Neuronal stem cell (in vitro differentiated cells): Measurements from ENCODE around the gene NSUN3.

ENCODE experiments used
- DNase-seq: peaks from one replicate; pipeline ENCODE4 v3.0.0-alpha.2; 2013; ENCODE audit warnings: low spot score
- H2AFZ ChIP-seq: one replicate; pipeline ENCODE4 v1.6.1; 2013; ENCODE audit warnings: mild to moderate bottlenecking, low read length, inconsistent platforms
- H2AK5ac ChIP-seq: 2 replicates; pipeline ENCODE4 v1.6.1; 2013; ENCODE audit warnings: low read depth, mild to moderate bottlenecking, inconsistent platforms, low read length, moderate library complexity, mixed read lengths
- H2BK120ac ChIP-seq: 2 replicates; pipeline ENCODE4 v1.6.1; 2013; ENCODE audit warnings: low read depth, mild to moderate bottlenecking, inconsistent platforms, low read length, moderate library complexity, mixed read lengths
- H2BK12ac ChIP-seq: one replicate; pipeline ENCODE4 v1.6.1; 2013; ENCODE audit warnings: low read length, inconsistent platforms
- H2BK15ac ChIP-seq: 2 replicates; pipeline ENCODE4 v1.6.1; 2013; ENCODE audit warnings: mild to moderate bottlenecking, low read length, inconsistent platforms, mixed read lengths
- H2BK5ac ChIP-seq: one replicate; pipeline ENCODE4 v1.6.1; 2013; ENCODE audit warnings: inconsistent platforms, mild to moderate bottlenecking, low read length, moderate library complexity
- H3K14ac ChIP-seq: one replicate; pipeline ENCODE4 v1.6.1; 2013; ENCODE audit warnings: low read length, inconsistent platforms
- H3K18ac ChIP-seq: 2 replicates; pipeline ENCODE4 v1.6.1; 2013; ENCODE audit warnings: low read length, inconsistent platforms
- H3K23ac ChIP-seq: 2 replicates; pipeline ENCODE4 v1.6.1; 2013; ENCODE audit warnings: low read depth, mild to moderate bottlenecking, mixed read lengths, low read length, inconsistent platforms; ENCODE audit not compliant: poor library complexity
- H3K27ac ChIP-seq: replicated peaks from 3 replicates; pipeline ENCODE4 v1.5.1; 2013; ENCODE audit warnings: low read length, inconsistent platforms
- H3K27me3 ChIP-seq, 3 experiments: 2 replicates each; pipeline ENCODE4 v1.6.1; 2013; ENCODE audit warnings: low read length in 3 of 3, mild to moderate bottlenecking in 2 of 3, inconsistent platforms in 1 of 3, low read depth in 1 of 3, mixed read lengths in 1 of 3, moderate library complexity in 1 of 3; ENCODE audit not compliant: control insufficient read depth in 3 of 3, insufficient read depth in 3 of 3
- H3K36me3 ChIP-seq, 2 donors: replicated peaks in 1 of 2; 2 replicates each; pipeline ENCODE4 v1.6.1; 2013; ENCODE audit warnings: low read length in 2 of 2; ENCODE audit not compliant: control insufficient read depth in 2 of 2, insufficient read depth in 2 of 2
- H3K4ac ChIP-seq: 2 replicates; pipeline ENCODE4 v1.6.1; 2013; ENCODE audit warnings: inconsistent platforms, mild to moderate bottlenecking, low read length, moderate library complexity
- H3K4me1 ChIP-seq, 2 donors: 1 replicate in 1 of 2; 2 replicates in 1 of 2; pipeline ENCODE4 v1.6.1; 2013; ENCODE audit warnings: low read length in 2 of 2, low read depth in 1 of 2; ENCODE audit not compliant: control insufficient read depth in 2 of 2, insufficient read depth in 1 of 2
- H3K4me2 ChIP-seq: one replicate; pipeline ENCODE4 v1.6.1; 2013; ENCODE audit warnings: mild to moderate bottlenecking, low read length, inconsistent platforms; ENCODE audit not compliant: insufficient read depth, poor library complexity, severe bottlenecking
- H3K4me3 ChIP-seq, 2 donors: 2 replicates each; pipeline ENCODE4 v1.5.1; 2013; ENCODE audit warnings: low read length in 2 of 2, mild to moderate bottlenecking in 2 of 2, inconsistent platforms in 1 of 2, moderate library complexity in 1 of 2
- H3K79me1 ChIP-seq: one replicate; pipeline ENCODE4 v1.6.1; 2013; ENCODE audit warnings: low read depth, mild to moderate bottlenecking, inconsistent platforms, low read length, moderate library complexity
- H3K9ac ChIP-seq: one replicate; pipeline ENCODE4 v1.6.1; 2013; ENCODE audit warnings: mild to moderate bottlenecking, low read depth, low read length, inconsistent platforms; ENCODE audit not compliant: poor library complexity
- H3K9me3 ChIP-seq, 2 donors: replicated peaks in 1 of 2; 2 replicates each; pipeline versions ENCODE3 to v1.6.1; 2013; ENCODE audit warnings: low read length in 2 of 2, mild to moderate bottlenecking in 2 of 2, inconsistent platforms in 1 of 2, low read depth in 1 of 2, mixed read lengths in 1 of 2, moderate library complexity in 1 of 2; ENCODE audit not compliant: control insufficient read depth in 2 of 2, insufficient read depth in 1 of 2
- H4K8ac ChIP-seq: one replicate; pipeline ENCODE4 v1.6.1; 2013; ENCODE audit warnings: low read depth, mild to moderate bottlenecking, inconsistent platforms, low read length, moderate library complexity
- H4K91ac ChIP-seq: one replicate; pipeline ENCODE4 v1.6.1; 2013; ENCODE audit warnings: low read length, low read depth, mild to moderate bottlenecking, inconsistent platforms; ENCODE audit not compliant: poor library complexity
- WGBS, 2 donors: extraction: QIAGEN DNeasy Blood & Tissue Kit; methylation state at CpG; one replicate each; pipeline ENCODE4 v1.1.7; 2013; ENCODE audit warnings: missing lambda C conversion rate in 2 of 2, mixed read lengths in 1 of 2; ENCODE audit not compliant: insufficient read length in 2 of 2, insufficient replicate concordance in 1 of 2; ENCODE audit errors: extremely low coverage in 2 of 2; 5-methylcytosine and 5-hydroxymethylcytosine counted together

The NSUN3 gene

DNA sequence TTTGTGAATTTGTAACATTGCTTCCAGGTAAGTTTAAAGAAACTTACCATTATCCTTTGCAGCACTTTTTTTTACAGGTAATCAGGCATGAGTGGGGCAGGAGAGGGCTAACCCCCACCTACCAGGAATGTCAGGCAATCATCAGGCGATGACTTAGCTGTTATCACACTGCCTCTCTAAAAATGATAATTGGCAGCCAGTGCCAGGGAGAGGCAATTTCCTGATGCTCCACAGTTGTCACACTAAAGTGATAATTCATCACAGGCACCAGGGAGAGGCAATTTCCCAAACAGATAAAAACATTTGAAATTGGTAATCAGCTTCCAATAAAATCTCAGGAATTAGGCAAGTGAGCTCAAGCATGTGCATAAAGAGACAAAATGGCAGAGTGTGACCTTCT lies 26.3 kb downstream of the NSUN3 start:
- Histone ChIP-seq H3K4ac (no peak overlapping the region), H4K91ac (no peak overlapping the region), H2BK5ac (no peak overlapping the region), H4K8ac (no peak overlapping the region), H2BK120ac (no peak overlapping the region), H3K36me3 (peaks cover 3 to 58% of the 10 kb centered on the region in 2 donors), H3K18ac (no peak overlapping the region), H3K23ac (no peak overlapping the region), H3K4me1 (no peaks in the 10 kb centered on the region), H3K9ac (no peak overlapping the region), H3K14ac (no peak overlapping the region), H3K4me3 (no peak overlapping the region), H3K27ac (no peak overlapping the region), H2AFZ (no peak overlapping the region), H3K4me2 (no peak overlapping the region), H3K27me3 (no peaks in the 10 kb centered on the region), H3K9me3 (no peaks in the 10 kb centered on the region), H2AK5ac (no peak overlapping the region), H2BK15ac (no peak overlapping the region), H3K79me1 (no peaks in the 10 kb centered on the region), H2BK12ac (no peak overlapping the region)
- DNase-seq: no peak
- whole genome bisulfite sequencing, 2 donors: no CpG with 5 or more reads among the region's 1 CpG

DNA sequence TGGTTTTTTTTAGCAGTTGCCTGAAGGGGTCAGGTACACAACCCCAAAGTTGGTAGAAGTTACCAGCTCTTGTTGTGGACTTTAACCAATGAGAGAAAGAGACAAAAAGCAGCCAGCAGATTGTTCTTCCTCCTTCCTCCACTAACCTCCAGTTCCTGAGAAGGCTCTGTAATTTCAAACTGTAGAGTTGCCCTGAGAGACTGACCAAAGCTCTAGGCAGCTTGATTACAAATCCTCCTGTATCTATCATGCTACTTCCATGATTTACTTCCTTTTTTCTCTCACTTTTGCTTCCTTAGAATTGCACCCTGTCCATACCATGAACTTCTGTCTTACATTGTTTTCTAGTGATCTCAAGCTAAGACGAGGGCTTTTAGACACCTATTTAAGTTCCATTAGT lies 29.2 kb downstream of the NSUN3 start:
- H3K27me3 ChIP-seq: no peaks in the 10 kb centered on the region
- no peak for DNase-seq
- no peak overlapping the region for H3K23ac ChIP-seq
- no peak overlapping the region for H2BK15ac ChIP-seq
- no peak overlapping the region for H3K4me3 ChIP-seq
- H4K91ac ChIP-seq: no peak overlapping the region
- no peak overlapping the region for H2BK120ac ChIP-seq
- no peak overlapping the region for H3K4ac ChIP-seq
- no peaks in the 10 kb centered on the region for H3K9me3 ChIP-seq
- no peak overlapping the region for H3K4me2 ChIP-seq
- no CpG with 5 or more reads among the region's 1 CpG for WGBS, 2 donors
- H4K8ac ChIP-seq: no peak overlapping the region
- H3K14ac ChIP-seq: no peak overlapping the region
- H3K27ac ChIP-seq: no peak overlapping the region
- H3K9ac ChIP-seq: no peak overlapping the region
- no peak overlapping the region for H3K18ac ChIP-seq
- H2AFZ ChIP-seq: no peak overlapping the region
- no peaks in the 10 kb centered on the region for H3K4me1 ChIP-seq
- no peaks in the 10 kb centered on the region for H3K79me1 ChIP-seq
- H2BK5ac ChIP-seq: no peak overlapping the region
- H2BK12ac ChIP-seq: no peak overlapping the region
- H2AK5ac ChIP-seq: no peak overlapping the region
- H3K36me3 ChIP-seq: peaks cover 3 to 58% of the 10 kb centered on the region in 2 donors

DNA sequence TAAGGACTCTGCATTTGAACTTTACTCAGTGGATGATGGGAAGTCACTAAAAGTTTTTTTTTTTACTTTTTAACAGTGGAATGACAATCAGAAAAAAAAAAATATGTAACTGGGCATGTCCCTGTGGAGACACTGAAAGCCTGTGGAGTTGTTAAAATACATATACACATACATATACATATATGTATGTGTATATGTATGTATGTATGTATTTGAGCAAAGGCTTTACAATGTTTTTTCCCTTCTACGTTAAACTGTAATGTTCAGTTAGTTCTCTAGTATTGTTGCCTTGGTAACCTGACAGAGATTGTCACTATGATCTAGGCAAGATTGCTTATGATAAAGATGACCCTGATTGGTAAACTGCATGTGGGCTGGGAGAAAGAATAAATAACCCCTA lies 30.3 kb downstream of the NSUN3 start:
- H3K4me1 ChIP-seq: no peaks in the 10 kb centered on the region
- no peak overlapping the region for H3K4me3 ChIP-seq
- H2BK5ac ChIP-seq: no peak overlapping the region
- H3K18ac ChIP-seq: no peak overlapping the region
- no peak overlapping the region for H3K27ac ChIP-seq
- H3K23ac ChIP-seq: no peak overlapping the region
- H3K79me1 ChIP-seq: no peaks in the 10 kb centered on the region
- H3K36me3 ChIP-seq: peaks cover 3 to 64% of the 10 kb centered on the region in 2 donors
- H2BK15ac ChIP-seq: no peak overlapping the region
- H3K9me3 ChIP-seq: no peaks in the 10 kb centered on the region
- H3K27me3 ChIP-seq: no peaks in the 10 kb centered on the region
- DNase-seq: no peak
- no peak overlapping the region for H2AK5ac ChIP-seq
- no peak overlapping the region for H3K14ac ChIP-seq
- H2BK12ac ChIP-seq: no peak overlapping the region
- H3K9ac ChIP-seq: no peak overlapping the region
- H3K4ac ChIP-seq: no peak overlapping the region
- H2AFZ ChIP-seq: no peak overlapping the region
- no peak overlapping the region for H2BK120ac ChIP-seq
- H3K4me2 ChIP-seq: no peak overlapping the region
- WGBS, 2 donors: no CpG with 5 or more reads among the region's 1 CpG
- no peak overlapping the region for H4K91ac ChIP-seq
- H4K8ac ChIP-seq: no peak overlapping the region

DNA sequence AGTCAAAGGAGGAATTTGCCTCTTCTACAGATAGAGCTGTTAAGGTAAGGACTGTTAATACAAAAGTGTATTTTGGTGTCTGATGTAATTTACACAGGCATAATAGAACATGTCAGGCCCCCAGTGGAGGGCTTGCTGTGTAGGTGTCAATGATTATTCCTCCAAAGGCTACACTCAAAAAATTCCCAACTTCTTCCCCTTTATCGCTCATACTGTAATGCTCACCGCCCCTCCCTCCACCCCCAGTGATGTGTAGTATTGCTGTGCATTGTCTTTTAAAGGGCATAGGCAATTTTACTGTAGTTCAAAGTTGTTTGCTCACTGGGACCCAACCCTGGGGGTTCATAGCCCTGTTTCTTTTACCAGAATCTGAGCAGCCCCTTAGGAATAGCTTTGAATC lies 32.2 kb downstream of the NSUN3 start:
- WGBS, 2 donors: no CpG with 5 or more reads among the region's 2 CpGs
- H3K79me1 ChIP-seq: peaks cover 2% of the 10 kb centered on the region
- peaks cover 2 to 75% of the 10 kb centered on the region in 2 donors for H3K36me3 ChIP-seq
- H3K27me3 ChIP-seq: no peaks in the 10 kb centered on the region
- H3K18ac ChIP-seq: no peak overlapping the region
- no peak overlapping the region for H2BK12ac ChIP-seq
- no peak overlapping the region for H2BK5ac ChIP-seq
- no peak overlapping the region for H4K8ac ChIP-seq
- DNase-seq: no peak
- H2AFZ ChIP-seq: no peak overlapping the region
- no peak overlapping the region for H3K27ac ChIP-seq
- no peak overlapping the region for H3K9ac ChIP-seq
- no peaks in the 10 kb centered on the region for H3K9me3 ChIP-seq
- no peak overlapping the region for H3K4ac ChIP-seq
- no peak overlapping the region for H4K91ac ChIP-seq
- no peak overlapping the region for H2BK120ac ChIP-seq
- H2AK5ac ChIP-seq: no peak overlapping the region
- no peaks in the 10 kb centered on the region for H3K4me1 ChIP-seq
- H3K14ac ChIP-seq: no peak overlapping the region
- no peak overlapping the region for H2BK15ac ChIP-seq
- no peak overlapping the region for H3K4me2 ChIP-seq
- H3K4me3 ChIP-seq: no peak overlapping the region
- no peak overlapping the region for H3K23ac ChIP-seq
